HG03103 (cell line): ENCODE results near the gene SLX1A.
"Not testable (repeated sequence)": the region's sequence is repeated elsewhere in the genome, so short reads cannot be mapped to it uniquely, and the experiment has no call there.

ENCODE experiments used
- ATAC-seq: cut with Tn5 transposase; IDR thresholded peaks from one replicate; pipeline ENCODE4 v1.9.1; 2021; ENCODE audit warnings: low read depth; ENCODE audit not compliant: unreplicated experiment

SLX1A gene

GRCh38 chr16:30217082-30217481, 23.4 kb downstream of the SLX1A start:
- ATAC-seq, result not testable (repeated sequence)
